Measurements from ENCODE around the gene DAPP1.

GRCh38 chr4:99868126-99868596 lies 51.5 kb downstream of the DAPP1 start:
- TF ChIP-seq CTCF (IDR thresholded peaks at IDR 0.05), result no peak
- TF ChIP-seq POLR2AphosphoS5 (IDR thresholded peaks at IDR 0.05), result no peak
- TF ChIP-seq POLR2A (IDR thresholded peaks at IDR 0.05), result no peak
